Adipose tissue (tissue), 3 donors: ENCODE data around the gene IGSF9B. TPM values are rescaled to one million over a fixed set of nuclear protein-coding genes. Genes with fewer than 3 reads are reported as not detected.

Experiments used
- H3K27ac ChIP-seq: one replicate; pipeline ENCODE4 v1.5.1; 2013; ENCODE audit warnings: low read depth, low read length
- WGBS, 3 donors: extraction: QIAGEN DNeasy Blood & Tissue Kit; methylation state at CpG; one replicate each; pipeline ENCODE4 v1.1.7; 2013; 5-methylcytosine and 5-hydroxymethylcytosine counted together
- polyA plus RNA-seq, 3 donors: library from polyadenylated mRNA; stranded (reverse); fragments of 200-250 nt; gene quantifications; one replicate each; pipeline ENCODE4 v1.2.3, GENCODE V29; 2013
- donor health status: healthy with polysubstance abuse.
- donor health status: Bipolar disorder and iron deficiency.
- donor health status: healthy.

The IGSF9B gene
- polyA plus RNA-seq, 3 donors = 0.71 to 2.6 (median 0.97) TPM

DNA sequence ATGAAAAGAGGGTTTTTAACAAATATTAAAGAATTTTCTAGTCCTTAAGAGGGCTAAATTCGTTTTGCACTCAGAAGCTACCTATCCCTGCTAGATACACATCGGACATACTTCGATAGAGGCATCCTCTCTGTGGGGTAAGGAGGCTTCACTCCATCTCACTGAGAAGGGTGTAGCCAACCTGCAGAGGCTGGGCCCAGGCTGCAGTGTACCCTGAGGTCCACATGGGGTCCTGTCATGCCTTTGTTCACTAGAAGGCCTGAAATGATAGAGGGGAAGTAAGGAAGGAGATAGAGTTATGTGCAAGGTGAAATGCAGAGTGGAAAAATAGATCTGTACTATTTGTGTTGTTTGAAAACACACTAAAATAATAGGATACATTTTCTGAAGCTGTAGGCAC, 45.6 kb downstream of the IGSF9B start:
- 77 to 88% (median 88%) methylated on average over 3 of the region's 3 CpGs for WGBS, 3 donors
- no peak overlapping the region for H3K27ac ChIP-seq

- WGBS, 3 donors = 92 to 95% (median 92%) methylated on average over 14 of the region's 14 CpGs
- no peak overlapping the region for H3K27ac ChIP-seq
Measured at GRCh38 chr11:133910101-133910500, 46.7 kb downstream of the IGSF9B start.

GRCh38 chr11:133908827-133909226, 47.9 kb downstream of the IGSF9B start:
- 92 to 95% (median 93%) methylated on average over 16 of the region's 16 CpGs for WGBS, 3 donors
- no peak overlapping the region for H3K27ac ChIP-seq

GRCh38 chr11:133907841-133908241, 48.9 kb downstream of the IGSF9B start:
- H3K27ac ChIP-seq = no peak overlapping the region
- WGBS, 3 donors = 88 to 94% (median 93%) methylated on average over 24 of the region's 24 CpGs

- H3K27ac ChIP-seq = no peak overlapping the region
- 90 to 93% (median 91%) methylated on average over 9 of the region's 9 CpGs for WGBS, 3 donors
Measured at GRCh38 chr11:133907216-133907615, 49.6 kb downstream of the IGSF9B start.

DNA sequence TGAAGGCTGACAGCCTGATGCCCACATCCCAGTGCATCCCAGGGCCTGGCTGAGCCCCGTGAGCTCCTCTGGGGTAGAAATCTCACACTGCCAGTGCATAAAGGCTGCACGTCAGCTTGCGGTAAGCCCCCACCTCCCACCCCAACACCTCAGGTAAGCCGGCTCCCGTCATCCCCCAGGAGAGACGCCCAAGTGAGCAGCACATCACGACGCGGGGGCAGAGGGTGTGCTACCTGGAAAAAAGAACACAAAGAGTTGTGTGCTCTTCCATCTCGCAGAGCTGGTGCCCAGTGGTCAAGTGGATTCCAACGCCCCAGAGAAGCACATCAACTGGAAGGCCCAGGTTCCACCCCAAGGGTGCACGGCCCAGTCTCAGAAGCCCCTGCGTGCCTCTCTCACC, 50.0 kb downstream of the IGSF9B start:
- no peak overlapping the region for H3K27ac ChIP-seq
- 93 to 94% (median 93%) methylated on average over 13 of the region's 13 CpGs for WGBS, 3 donors

GRCh38 chr11:133906241-133906640, 50.5 kb downstream of the IGSF9B start:
- 91 to 93% (median 92%) methylated on average over 15 of the region's 15 CpGs for WGBS, 3 donors

GRCh38 chr11:133905677-133906156, 51.1 kb downstream of the IGSF9B start:
- 88 to 91% (median 88%) methylated on average over 13 of the region's 13 CpGs for WGBS, 3 donors

More at GRCh38 chr11:133906241-133906640, 50.5 kb downstream of the IGSF9B start:
- H3K27ac ChIP-seq = no peak overlapping the region

DNA sequence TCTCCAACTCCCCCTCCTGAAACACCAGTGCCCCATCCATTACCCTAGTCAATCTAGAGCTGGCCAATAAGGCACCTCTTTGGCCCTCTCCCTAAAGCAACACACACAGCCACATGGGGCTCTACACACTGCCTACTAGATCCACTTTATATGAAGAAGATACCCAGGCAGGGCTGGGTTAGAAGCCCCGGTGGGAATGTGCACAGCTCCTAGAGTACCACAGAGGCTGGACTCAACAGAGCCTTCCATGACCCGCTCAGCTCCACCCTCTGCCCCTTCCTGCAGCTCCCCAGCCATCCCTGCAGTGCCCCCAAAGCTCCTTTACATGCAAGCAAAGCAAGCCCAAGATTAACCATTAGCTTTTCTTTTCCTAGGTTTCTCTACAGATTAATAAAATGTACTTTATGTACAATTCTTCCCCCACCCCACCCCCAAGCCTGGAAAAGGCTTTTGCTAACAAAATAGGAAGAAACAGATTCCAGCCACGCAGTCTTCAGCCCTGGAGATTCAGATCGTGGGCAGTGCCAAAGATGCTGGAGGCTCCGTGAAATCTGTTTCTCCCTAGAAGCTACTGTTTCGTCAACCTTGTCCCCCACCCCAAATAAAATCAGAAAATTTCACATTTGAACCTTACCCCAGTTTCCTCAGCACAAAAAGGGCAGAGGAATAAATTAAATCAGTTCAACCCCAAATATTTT, 51.8 kb downstream of the IGSF9B start:
- WGBS, 3 donors = 85 to 90% (median 88%) methylated on average over 6 of the region's 6 CpGs
- no peak overlapping the region for H3K27ac ChIP-seq

More at GRCh38 chr11:133905677-133906156, 51.1 kb downstream of the IGSF9B start:
- no peak overlapping the region for H3K27ac ChIP-seq

- H3K27ac ChIP-seq = no peak overlapping the region
- 84 to 87% (median 86%) methylated on average over 8 of the region's 8 CpGs for WGBS, 3 donors
Measured at GRCh38 chr11:133903875-133904817, 52.6 kb downstream of the IGSF9B start.

GRCh38 chr11:133903056-133903455, 53.7 kb downstream of the IGSF9B start:
- 93 to 95% (median 95%) methylated on average over 13 of the region's 13 CpGs for WGBS, 3 donors
- H3K27ac ChIP-seq = no peak overlapping the region

- 94 to 96% (median 95%) methylated on average over 4 of the region's 4 CpGs for WGBS, 3 donors
- no peak overlapping the region for H3K27ac ChIP-seq
Measured at GRCh38 chr11:133902506-133902905, 54.3 kb downstream of the IGSF9B start.

- H3K27ac ChIP-seq = no peak overlapping the region
- 96 to 99% (median 98%) methylated on average over 3 of the region's 3 CpGs for whole genome bisulfite sequencing, 3 donors
Measured at GRCh38 chr11:133901999-133902398, 54.8 kb downstream of the IGSF9B start.

GRCh38 chr11:133901316-133901715, 55.5 kb downstream of the IGSF9B start:
- H3K27ac ChIP-seq = no peak overlapping the region
- 87 to 93% (median 91%) methylated on average over 7 of the region's 7 CpGs for WGBS, 3 donors

DNA sequence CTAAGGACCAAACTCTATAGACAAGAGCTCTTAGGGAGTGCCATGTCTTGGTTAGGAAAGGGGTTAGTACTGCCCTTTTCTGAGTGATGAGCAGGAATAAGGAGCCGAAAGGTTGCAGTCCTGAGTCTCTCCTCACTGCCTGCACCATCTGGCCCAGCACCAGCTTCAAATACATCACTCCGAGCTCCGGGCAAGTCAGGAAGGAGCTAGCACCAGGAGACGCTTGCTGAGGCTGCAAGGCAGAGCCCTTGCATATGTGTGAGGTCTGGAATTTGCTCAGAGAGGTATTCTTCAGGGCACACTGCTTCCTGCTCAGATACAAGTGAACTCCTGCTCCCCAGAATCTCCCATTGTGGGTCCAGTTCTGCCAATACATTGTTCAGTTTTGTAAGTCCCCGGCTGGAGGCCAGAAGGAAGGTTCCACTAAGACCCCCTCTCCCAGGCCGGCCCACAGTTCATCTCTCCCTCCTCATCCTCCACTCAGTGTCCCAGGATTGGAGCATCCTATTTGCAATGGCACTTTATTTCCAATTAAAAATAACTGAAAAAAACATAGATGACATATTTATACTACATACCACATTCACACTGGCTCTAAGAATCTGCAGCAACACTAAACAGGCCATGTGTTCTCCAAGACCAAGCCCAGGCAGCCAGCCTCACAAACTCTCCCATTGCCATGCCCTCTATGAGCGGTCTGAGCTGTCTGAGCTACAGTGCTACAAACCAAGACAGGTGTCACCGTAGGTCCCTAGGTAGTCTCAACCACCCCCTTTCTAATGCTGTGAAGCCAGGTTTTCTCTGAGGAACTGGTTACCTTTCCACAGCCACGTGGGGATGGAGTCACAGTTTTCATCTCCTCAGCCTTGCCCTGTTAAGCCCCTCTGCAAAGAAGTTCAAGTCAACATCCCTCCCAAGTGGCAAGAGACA, 56.3 kb downstream of the IGSF9B start:
- WGBS, 3 donors = 88 to 92% (median 89%) methylated on average over 9 of the region's 9 CpGs
- no peak overlapping the region for H3K27ac ChIP-seq

- WGBS, 3 donors = 79 to 92% (median 91%) methylated on average over 5 of the region's 5 CpGs
- no peak overlapping the region for H3K27ac ChIP-seq
Measured at GRCh38 chr11:133898770-133899115, 58.0 kb downstream of the IGSF9B start.

DNA sequence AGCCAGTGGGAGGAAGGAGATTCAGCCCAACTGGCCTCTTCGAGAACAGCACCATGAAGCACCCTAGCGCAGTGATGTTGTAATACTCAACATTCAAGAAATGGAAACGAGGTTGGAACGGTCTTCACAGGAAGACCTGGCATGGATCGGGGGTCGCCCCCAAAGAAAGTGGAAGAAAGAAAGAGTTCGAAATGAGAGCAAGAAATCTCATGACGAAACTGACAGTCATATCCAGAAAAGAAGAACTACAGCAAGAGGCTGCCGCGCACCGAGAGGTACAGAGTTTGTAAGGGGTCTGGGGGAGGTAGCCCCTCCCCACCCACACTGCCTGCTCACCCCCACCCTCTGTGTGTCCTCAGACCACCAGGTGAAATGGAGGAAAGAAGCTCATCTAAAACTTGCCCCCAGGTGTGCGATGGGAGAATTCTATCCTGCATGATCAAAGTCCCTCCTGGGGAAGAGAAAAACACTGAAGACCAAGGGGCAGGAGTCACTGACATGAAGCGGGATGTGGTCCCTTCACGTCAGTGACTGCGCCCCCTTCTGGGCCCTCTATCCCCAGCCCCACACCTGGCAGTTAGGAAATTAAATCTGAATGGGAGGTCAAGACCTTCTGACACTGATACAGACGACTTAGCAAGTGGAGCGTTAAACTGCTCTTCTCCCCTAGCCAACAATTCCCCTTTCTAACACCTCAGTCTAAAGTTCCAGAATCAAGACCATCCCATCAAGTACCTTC, 58.6 kb downstream of the IGSF9B start:
- no peak overlapping the region for H3K27ac ChIP-seq
- 77 to 80% (median 78%) methylated on average over 17 of the region's 17 CpGs for WGBS, 3 donors

GRCh38 chr11:133897331-133897650, 59.5 kb downstream of the IGSF9B start:
- no peak overlapping the region for H3K27ac ChIP-seq
- WGBS, 3 donors = 94 to 97% (median 96%) methylated on average over 10 of the region's 10 CpGs
